Amniotic epithelial cell (primary cell): ENCODE data around the gene DARS2.

ENCODE experiments used
- DNase-seq: peaks from one replicate; pipeline ENCODE4 v3.0.0-alpha.2; 2010; ENCODE audit warnings: low read depth

The DARS2 gene

GRCh38 chr1:173886746-173887611 lies 62.5 kb downstream of the DARS2 start:
- DNase-seq = no peak

GRCh38 chr1:173887627-173888026 lies 63.2 kb downstream of the DARS2 start:
- DNase-seq = no peak

- no peak for DNase-seq
Observed at GRCh38 chr1:173888749-173889148, 64.3 kb downstream of the DARS2 start.

- DNase-seq = no peak
Observed at GRCh38 chr1:173889885-173890284, 65.4 kb downstream of the DARS2 start.

GRCh38 chr1:173893611-173894010 lies 69.1 kb downstream of the DARS2 start:
- no peak for DNase-seq

GRCh38 chr1:173894189-173894588 lies 69.7 kb downstream of the DARS2 start:
- no peak for DNase-seq

- no peak for DNase-seq
Observed at GRCh38 chr1:173900427-173900826, 76.0 kb downstream of the DARS2 start.

- DNase-seq = no peak
Observed at GRCh38 chr1:173900992-173901391, 76.5 kb downstream of the DARS2 start.

- DNase-seq = no peak
Observed at GRCh38 chr1:173903827-173904531, 79.5 kb downstream of the DARS2 start.
